Spinal cord (tissue), 10 donors: ENCODE measurements around the gene AP4B1. TPM values are rescaled to one million over a fixed set of nuclear protein-coding genes. Genes with fewer than 3 reads are reported as not detected.
"Not testable (repeated sequence)": the region's sequence is repeated elsewhere in the genome, so short reads cannot be mapped to it uniquely, and the experiment has no call there.

Experiments used
- DNase-seq, 6 donors: peaks; one replicate each; pipeline versions ENCODE4 v3.0.0 to v3.0.0-alpha.2; 2013 to 2015; ENCODE audit warnings: low spot score in 6 of 6, low read depth in 4 of 6
- H3K27ac ChIP-seq: one replicate; pipeline ENCODE4 v1.5.1; 2013; ENCODE audit warnings: low read depth, low read length, control low read depth
- H3K27me3 ChIP-seq: one replicate; pipeline ENCODE4 v1.6.1; 2013; ENCODE audit warnings: low read length; ENCODE audit not compliant: control insufficient read depth, insufficient read depth
- H3K36me3 ChIP-seq: one replicate; pipeline ENCODE4 v1.6.1; 2013; ENCODE audit warnings: low read length; ENCODE audit not compliant: control insufficient read depth, insufficient read depth
- H3K4me1 ChIP-seq: one replicate; pipeline ENCODE4 v1.6.1; 2013; ENCODE audit warnings: low read length; ENCODE audit not compliant: control insufficient read depth, insufficient read depth
- H3K4me3 ChIP-seq: one replicate; pipeline ENCODE4 v1.5.1; 2013; ENCODE audit warnings: low read depth, low read length, control low read depth
- H3K9me3 ChIP-seq: one replicate; pipeline ENCODE4 v1.6.1; 2013; ENCODE audit warnings: low read length; ENCODE audit not compliant: control insufficient read depth, insufficient read depth
- WGBS: methylation state at CpG from one replicate; pipeline ENCODE4 v1.1.5; 2013; ENCODE audit warnings: missing lambda C conversion rate; ENCODE audit not compliant: insufficient coverage; 5-methylcytosine and 5-hydroxymethylcytosine counted together
- polyA plus RNA-seq, 2 donors: library from polyadenylated mRNA; unstranded; fragments of 120-200 nt; gene quantifications; one replicate each; pipeline ENCODE4 v1.2.1, GENCODE V29; 2013; ENCODE audit not compliant: insufficient read length in 2 of 2
- total RNA-seq, 2 donors: library from RNA; depleted of rRNA in 1 of 2; stranded (reverse); fragments of 120-200 nt in 1 of 2; fragments of >200 nt in 1 of 2; gene quantifications; one replicate each; pipeline versions ENCODE4 v1.2.3 to v1.2.4, GENCODE V29; 2013 to 2014
- donor health status: healthy.

The AP4B1 gene
- total and polyA plus RNA-seq, 4 donors, result 26.0 to 62.6 (median 33.5) TPM

DNA sequence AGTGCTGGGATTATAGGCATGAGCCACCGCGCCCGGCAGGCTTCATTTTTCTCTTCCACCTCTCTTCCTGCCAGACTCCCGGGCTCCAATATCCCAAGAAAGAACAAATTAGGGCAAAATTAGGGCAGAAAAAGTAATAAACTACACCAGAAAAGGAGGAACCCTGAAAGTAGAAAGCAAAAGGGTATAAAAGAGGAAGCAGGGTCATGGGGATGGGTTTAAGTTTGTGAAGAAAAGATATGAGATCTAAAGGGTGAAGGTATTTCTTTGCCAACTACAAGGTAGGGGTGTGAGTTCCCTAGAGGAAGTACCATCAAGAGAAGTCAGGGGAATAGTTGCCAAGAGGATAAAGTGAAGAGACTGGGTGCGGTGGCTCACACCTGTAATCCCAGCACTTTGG is 43.0 kb downstream of the AP4B1 start:
- no peaks in the 10 kb centered on the region for H3K9me3 ChIP-seq
- no peaks in the 10 kb centered on the region for H3K36me3 ChIP-seq
- H3K4me3 ChIP-seq, result no peak overlapping the region
- 100% methylated on average over 1 of the region's 5 CpGs for WGBS
- no peak overlapping the region for H3K27ac ChIP-seq
- H3K4me1 ChIP-seq, result no peaks in the 10 kb centered on the region
- H3K27me3 ChIP-seq, result no peaks in the 10 kb centered on the region
- no peak for DNase-seq

DNA sequence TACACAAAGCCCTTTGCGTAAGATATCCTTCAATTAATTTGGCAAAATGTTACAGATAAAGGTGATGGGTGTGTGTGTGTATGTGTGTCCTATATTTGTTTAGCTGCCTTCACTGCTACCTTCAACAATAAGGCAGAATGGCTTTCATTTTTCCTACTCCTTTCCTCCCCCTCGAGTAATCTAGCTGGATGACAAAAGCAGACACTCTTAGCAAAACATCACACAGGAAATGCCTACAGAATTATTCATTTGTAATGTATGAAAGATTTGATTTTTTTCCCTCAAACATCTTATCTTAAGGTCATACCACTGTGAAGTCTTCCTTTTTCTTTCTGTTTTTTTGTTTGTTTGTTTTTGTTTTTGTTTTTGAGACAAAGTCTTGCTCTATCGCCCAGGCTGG is 43.7 kb downstream of the AP4B1 start:
- Histone ChIP-seq H3K4me1 (no peaks in the 10 kb centered on the region), H3K4me3 (no peak overlapping the region), H3K9me3 (no peaks in the 10 kb centered on the region), H3K27ac (no peak overlapping the region), H3K36me3 (no peaks in the 10 kb centered on the region), H3K27me3 (no peaks in the 10 kb centered on the region)
- no CpG with 5 or more reads among the region's 3 CpGs for WGBS
- no peak for DNase-seq

DNA sequence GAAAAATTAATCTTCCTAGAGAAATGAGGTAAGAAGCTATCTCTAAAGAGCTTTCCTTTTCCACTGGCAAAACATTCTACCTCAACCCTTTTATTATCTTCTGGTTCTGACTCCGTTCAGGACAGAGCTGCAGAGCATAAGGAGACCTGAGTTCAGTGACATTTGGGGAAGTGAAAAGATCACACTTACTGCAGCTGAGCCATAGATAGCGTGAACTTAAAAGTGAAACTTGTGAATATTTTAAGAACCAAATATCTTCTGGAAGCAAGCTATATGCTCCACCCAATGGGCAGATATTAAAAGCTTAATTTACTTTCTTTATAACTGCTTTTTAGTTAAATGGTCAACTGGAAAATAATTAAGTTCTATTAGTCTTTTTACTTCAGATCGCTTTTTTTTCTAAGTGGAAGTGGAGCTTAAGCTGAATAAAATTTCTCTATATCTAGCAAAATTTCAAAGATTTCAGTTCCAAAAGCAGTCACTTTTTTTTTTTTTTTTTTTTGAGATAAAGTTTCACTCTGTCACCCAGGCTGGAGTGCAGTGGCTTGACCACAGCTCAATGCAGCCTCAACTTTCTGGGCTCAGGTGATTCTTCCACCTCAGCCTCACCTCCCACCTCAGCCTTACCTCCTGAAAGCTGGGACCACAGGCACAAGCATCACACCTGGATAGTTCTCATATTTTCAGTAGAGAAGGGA is 45.0 kb downstream of the AP4B1 start:
- no CpG with 5 or more reads among the region's 3 CpGs for WGBS
- no peaks in the 10 kb centered on the region for H3K9me3 ChIP-seq
- H3K4me3 ChIP-seq, result no peak overlapping the region
- no peak overlapping the region for H3K27ac ChIP-seq
- H3K4me1 ChIP-seq, result no peaks in the 10 kb centered on the region
- no peaks in the 10 kb centered on the region for H3K27me3 ChIP-seq
- DNase-seq, result no peak
- no peaks in the 10 kb centered on the region for H3K36me3 ChIP-seq

DNA sequence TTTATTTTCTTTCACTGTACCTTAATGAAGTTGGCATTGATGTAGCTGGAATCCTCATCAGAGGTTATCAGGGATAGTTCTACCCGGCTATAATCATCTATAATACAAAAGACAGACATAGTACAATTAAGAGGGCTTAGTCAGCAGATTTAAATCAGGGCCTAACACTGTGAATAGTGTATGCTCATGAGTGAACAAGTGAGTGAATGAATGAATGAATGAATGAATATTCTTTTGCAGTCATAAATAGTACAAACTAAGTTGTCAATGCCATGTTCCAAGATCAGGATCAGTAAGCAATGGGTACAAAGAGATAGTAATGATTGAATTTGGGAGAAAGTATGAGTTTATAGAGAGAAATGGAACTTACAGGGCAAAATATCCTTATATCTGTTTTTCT is 45.6 kb downstream of the AP4B1 start:
- Histone ChIP-seq H3K27ac (no peak overlapping the region), H3K4me3 (no peak overlapping the region), H3K4me1 (no peaks in the 10 kb centered on the region), H3K36me3 (no peaks in the 10 kb centered on the region), H3K9me3 (no peaks in the 10 kb centered on the region), H3K27me3 (no peaks in the 10 kb centered on the region)
- DNase-seq, result no peak
- no CpG with 5 or more reads among the region's 1 CpG for WGBS

DNA sequence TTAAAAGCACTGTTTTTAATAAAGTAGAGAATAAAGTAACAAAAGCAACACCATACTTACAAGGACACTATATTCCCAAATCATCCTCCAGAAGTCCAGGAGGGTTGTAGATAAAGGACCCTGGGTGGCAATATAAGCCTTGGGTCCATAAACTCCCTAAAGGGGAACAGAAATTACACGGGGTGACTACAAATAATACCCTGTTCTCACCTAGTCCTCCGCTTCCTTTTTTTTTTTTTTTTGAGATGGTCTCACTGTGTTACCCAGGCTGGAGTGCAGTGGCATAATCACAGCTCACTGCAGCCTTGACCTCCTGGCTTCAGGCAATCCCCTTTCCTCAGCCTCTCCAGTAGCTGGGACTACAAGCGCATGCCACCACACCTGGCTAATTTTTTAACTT is 46.2 kb downstream of the AP4B1 start:
- no peaks in the 10 kb centered on the region for H3K9me3 ChIP-seq
- H3K4me1 ChIP-seq, result no peaks in the 10 kb centered on the region
- no peaks in the 10 kb centered on the region for H3K36me3 ChIP-seq
- H3K27me3 ChIP-seq, result no peaks in the 10 kb centered on the region
- DNase-seq, result no peak
- 78% methylated on average over 2 of the region's 3 CpGs for WGBS
- no peak overlapping the region for H3K4me3 ChIP-seq
- no peak overlapping the region for H3K27ac ChIP-seq

DNA sequence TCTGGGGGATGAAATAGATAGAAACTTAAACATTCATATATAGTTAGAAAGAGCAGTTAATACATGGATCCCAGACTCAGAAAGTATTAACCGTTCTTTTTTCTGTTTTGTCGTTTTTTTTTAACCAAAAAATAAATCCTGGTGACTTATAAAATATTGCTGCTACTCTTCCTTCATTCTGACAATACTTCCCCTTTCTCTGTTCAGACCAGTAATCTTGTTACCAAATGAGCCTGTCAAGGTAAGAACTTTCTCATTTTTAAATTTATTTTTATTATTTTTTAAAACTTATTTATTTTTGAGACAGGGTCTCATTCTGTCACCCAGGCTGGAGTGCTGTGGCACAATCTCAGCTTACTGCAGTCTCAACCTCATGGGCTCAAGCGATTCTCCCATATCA is 46.8 kb downstream of the AP4B1 start:
- WGBS, result 100% methylated on average over 1 of the region's 3 CpGs
- H3K36me3 ChIP-seq, result no peaks in the 10 kb centered on the region
- DNase-seq, result no peak

DNA sequence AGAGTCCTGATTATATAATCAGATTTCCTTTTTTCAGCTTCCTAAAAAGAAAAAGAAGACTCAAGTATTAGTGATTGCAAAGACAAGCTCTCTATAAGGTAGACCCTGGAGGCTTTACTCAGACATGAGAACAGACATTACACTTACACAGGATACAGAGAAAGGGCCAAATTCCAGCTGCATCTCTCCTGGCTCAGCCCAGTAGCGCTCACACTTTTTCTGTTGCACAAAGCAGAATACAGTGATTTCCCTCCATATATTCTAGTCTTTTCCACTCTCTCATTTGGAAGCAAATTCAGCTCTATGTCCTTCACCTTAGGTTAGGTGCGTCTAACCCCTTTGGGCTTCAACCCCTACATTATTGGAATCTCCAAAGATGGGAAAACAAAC is 48.2 kb downstream of the AP4B1 start:
- Histone ChIP-seq H3K27me3 (no peaks in the 10 kb centered on the region), H3K27ac (no peak overlapping the region), H3K36me3 (no peaks in the 10 kb centered on the region), H3K9me3 (no peaks in the 10 kb centered on the region), H3K4me3 (no peak overlapping the region), H3K4me1 (no peaks in the 10 kb centered on the region)
- DNase-seq, result no peak
- 89% methylated on average over 1 of the region's 2 CpGs for WGBS

More for the DNA sequence above, 46.8 kb downstream of the AP4B1 start:
- Histone ChIP-seq H3K27ac (no peak overlapping the region), H3K27me3 (no peaks in the 10 kb centered on the region), H3K9me3 (no peaks in the 10 kb centered on the region), H3K4me1 (no peaks in the 10 kb centered on the region), H3K4me3 (no peak overlapping the region)

DNA sequence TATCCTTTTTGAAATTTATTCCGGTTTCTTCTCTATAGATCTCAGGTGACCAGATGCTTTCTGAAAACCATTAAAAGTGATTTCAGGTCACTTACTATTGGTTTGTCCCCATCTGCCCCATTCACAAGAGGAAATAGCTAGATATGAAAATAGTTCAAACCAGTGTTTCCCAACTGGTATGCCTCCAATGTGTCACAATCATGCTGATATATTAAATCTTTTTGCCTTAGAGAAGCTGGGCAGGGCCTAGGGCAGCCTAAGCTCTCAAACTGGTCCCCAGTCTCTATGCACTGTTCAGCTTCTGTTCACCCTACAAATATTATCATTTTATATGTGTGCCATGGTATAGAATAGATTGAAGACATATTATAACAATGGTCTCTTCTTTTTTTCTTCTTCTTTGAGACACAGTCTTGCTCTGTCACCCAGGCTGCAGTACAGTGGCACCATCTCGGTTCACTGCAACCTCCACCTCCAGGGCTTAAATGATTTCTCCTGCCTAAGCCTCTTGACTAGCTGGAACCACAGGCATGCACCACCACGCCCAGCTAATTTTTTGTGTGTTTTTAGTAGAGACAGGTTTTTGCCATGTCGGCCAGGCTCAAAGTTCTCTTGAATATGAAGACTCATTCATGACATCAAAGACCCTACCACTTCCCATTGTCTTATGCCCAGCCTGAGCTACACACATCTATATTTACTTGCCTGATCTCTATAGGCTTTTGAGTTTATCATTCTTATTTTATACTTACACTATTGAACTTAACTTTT is 48.8 kb downstream of the AP4B1 start:
- no peaks in the 10 kb centered on the region for H3K9me3 ChIP-seq
- no peak overlapping the region for H3K4me3 ChIP-seq
- no peak overlapping the region for H3K27ac ChIP-seq
- DNase-seq, result no peak
- no peaks in the 10 kb centered on the region for H3K27me3 ChIP-seq
- WGBS, result 100% methylated on average over 1 of the region's 4 CpGs
- no peaks in the 10 kb centered on the region for H3K4me1 ChIP-seq
- H3K36me3 ChIP-seq, result no peaks in the 10 kb centered on the region

DNA sequence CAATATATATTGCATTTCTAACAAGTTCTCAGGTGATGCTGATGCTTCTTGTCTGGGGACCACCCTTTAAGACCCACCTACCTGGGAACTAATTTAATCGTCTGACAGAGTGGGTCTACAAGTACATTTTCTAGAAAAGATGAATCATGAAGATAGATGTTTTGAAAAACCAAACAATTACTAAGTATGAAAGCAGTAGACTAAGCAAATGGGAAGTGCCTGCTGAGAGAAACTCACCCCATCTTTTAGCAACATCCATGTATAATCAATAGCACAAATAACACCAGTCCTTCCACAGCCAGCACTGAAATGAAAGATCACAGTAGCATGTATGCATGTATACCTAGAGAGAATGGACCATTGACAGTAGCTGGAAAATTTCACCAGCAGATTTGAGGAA is 50.4 kb downstream of the AP4B1 start:
- H3K4me1 ChIP-seq, result no peaks in the 10 kb centered on the region
- no peaks in the 10 kb centered on the region for H3K9me3 ChIP-seq
- DNase-seq, result no peak
- no peaks in the 10 kb centered on the region for H3K27me3 ChIP-seq
- H3K36me3 ChIP-seq, result no peaks in the 10 kb centered on the region
- H3K4me3 ChIP-seq, result no peak overlapping the region
- H3K27ac ChIP-seq, result no peak overlapping the region
- WGBS, result no CpG with 5 or more reads among the region's 1 CpG

DNA sequence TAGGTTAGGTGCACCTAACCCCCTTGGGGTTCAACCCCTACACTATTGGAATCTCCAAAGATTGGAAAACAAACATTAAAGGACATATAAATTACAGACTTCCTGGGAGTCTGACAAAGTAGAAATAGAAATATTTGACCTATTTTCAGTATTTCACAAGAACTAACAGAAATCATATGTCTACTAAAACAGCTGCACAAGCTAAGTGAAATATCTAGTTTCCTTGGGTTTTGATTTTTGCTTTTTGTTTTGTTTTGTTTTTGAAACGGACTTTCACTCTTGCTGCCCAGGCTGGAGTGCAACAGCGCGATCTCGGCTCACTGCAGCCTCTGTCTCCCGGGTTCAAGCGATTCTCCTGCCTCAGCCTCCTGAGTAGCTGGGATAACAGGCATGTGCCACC is 51.9 kb downstream of the AP4B1 start:
- H3K9me3 ChIP-seq, H3K27ac ChIP-seq, H3K36me3 ChIP-seq, H3K27me3 ChIP-seq, H3K4me1 ChIP-seq, DNase-seq, H3K4me3 ChIP-seq: not testable (repeated sequence)
- WGBS, result 97% methylated on average over 6 of the region's 6 CpGs
